ENCODE results near the gene TRIM32. TPM values are rescaled to one million over a fixed set of nuclear protein-coding genes. Genes with fewer than 3 reads are reported as not detected.

TRIM32 gene
- polyA plus RNA-seq, 2 of the 4 experiments (the other 2 are of a cell fraction): 17.6 to 23.8 TPM

DNA sequence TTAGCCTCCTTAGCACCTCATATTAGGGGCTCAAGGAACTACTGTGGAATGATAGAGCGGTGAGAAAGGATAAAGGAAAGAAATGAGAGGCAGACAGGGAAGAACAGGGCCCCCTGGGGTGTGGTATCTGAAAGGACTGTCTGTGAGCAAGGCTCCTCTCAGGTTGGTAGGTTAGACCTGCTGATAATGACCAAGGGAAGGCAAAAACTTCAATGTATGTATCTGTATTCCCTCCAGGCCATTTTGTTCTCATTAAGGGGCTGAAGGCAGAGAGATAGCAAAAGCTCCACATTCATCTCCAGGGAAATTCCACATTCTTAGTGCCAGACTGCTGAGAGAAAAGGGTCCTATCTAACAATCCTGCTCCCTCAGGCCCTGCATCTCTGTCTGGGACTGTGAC, 28.6 kb downstream of the TRIM32 start:
- no peak; a peak in 1 of 6 replicates for ATAC-seq
- CTCF ChIA-PET: no interaction called here

DNA sequence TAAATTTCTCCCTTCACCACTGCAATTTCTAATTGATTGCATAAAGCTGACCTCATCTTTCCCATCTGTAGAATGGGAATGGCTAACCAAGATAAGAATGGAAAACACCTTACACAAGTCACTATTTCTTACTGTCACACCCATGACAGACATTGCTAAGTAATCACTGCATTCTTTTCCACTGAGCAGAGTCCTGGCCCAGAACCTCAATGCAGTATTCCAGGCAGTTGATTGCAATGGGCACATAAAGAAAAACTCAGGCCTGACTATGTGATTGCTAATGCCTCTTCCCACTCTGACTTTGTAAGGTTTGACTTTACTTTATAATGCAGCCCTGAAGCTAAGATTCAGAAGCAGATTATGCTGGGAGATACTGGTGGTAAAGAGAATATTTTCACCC, 29.3 kb downstream of the TRIM32 start:
- no peak overlapping the region for H3K27ac ChIP-seq
- ATAC-seq (no peak), DNase-seq (ENCODE audit: low read depth in 1 of 2, low spot score in 1 of 2) (no peak), FAIRE-seq (no peak)
- POLR2A ChIA-PET: no interaction called here
- no peaks in the 10 kb centered on the region for H3K4me1 ChIP-seq
- H3K4me2 ChIP-seq: no peak overlapping the region
- CTCF ChIA-PET: no interaction called here
- no peaks in the 10 kb centered on the region for H3K9me3 ChIP-seq
- TF ChIP-seq FOSL2 (IDR thresholded peaks at IDR 0.05) (no peak), FOSL2 (CRISPR knock-in tag; IDR thresholded peaks at IDR 0.05) (no peak), GATA3 (IDR thresholded peaks at IDR 0.05; ENCODE audit: borderline replicate concordance) (no peak), BHLHE40 (IDR thresholded peaks at IDR 0.05; ENCODE audit: low read depth, low read length) (no peak)
- TF ChIP-seq, protein P1, sequence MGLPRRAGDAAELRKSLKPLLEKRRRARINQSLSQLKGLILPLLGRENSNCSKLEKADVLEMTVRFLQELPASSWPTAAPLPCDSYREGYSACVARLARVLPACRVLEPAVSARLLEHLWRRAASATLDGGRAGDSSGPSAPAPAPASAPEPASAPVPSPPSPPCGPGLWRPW (IDR thresholded peaks at IDR 0.05): no peak
- H3K4me3 ChIP-seq: no peak overlapping the region

More for the DNA sequence above, 28.6 kb downstream of the TRIM32 start:
- POLR2A ChIA-PET: no interaction called here
- Histone ChIP-seq H3K9me3 (no peaks in the 10 kb centered on the region), H3K4me3 (no peak overlapping the region), H3K27ac (no peak overlapping the region), H3K4me1 (no peaks in the 10 kb centered on the region), H3K4me2 (no peak overlapping the region)
- 43% methylated on average over 1 of the region's 1 CpG for WGBS (ENCODE audit: missing lambda C conversion rate)
- no peak for FAIRE-seq
- DNase-seq (ENCODE audit: low read depth in 1 of 2, low spot score in 1 of 2): no peak
- TF ChIP-seq NPAS2 (CRISPR knock-in tag; IDR thresholded peaks at IDR 0.05; ENCODE audit: borderline replicate concordance): no peak
- TF ChIP-seq, protein P2, sequence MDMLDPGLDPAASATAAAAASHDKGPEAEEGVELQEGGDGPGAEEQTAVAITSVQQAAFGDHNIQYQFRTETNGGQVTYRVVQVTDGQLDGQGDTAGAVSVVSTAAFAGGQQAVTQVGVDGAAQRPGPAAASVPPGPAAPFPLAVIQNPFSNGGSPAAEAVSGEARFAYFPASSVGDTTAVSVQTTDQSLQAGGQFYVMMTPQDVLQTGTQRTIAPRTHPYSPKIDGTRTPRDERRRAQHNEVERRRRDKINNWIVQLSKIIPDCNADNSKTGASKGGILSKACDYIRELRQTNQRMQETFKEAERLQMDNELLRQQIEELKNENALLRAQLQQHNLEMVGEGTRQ (IDR thresholded peaks at IDR 0.05): no peak
- TF ChIP-seq, protein P3, sequence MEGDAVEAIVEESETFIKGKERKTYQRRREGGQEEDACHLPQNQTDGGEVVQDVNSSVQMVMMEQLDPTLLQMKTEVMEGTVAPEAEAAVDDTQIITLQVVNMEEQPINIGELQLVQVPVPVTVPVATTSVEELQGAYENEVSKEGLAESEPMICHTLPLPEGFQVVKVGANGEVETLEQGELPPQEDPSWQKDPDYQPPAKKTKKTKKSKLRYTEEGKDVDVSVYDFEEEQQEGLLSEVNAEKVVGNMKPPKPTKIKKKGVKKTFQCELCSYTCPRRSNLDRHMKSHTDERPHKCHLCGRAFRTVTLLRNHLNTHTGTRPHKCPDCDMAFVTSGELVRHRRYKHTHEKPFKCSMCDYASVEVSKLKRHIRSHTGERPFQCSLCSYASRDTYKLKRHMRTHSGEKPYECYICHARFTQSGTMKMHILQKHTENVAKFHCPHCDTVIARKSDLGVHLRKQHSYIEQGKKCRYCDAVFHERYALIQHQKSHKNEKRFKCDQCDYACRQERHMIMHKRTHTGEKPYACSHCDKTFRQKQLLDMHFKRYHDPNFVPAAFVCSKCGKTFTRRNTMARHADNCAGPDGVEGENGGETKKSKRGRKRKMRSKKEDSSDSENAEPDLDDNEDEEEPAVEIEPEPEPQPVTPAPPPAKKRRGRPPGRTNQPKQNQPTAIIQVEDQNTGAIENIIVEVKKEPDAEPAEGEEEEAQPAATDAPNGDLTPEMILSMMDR (IDR thresholded peaks at IDR 0.05): no peak
- TF ChIP-seq CBX2 (IDR thresholded peaks at IDR 0.05; ENCODE audit: borderline replicate concordance, low read depth): no peak
- TF ChIP-seq CHD2 (IDR thresholded peaks at IDR 0.05; ENCODE audit: low read length, partially characterized antibody): no peak
- TF ChIP-seq HOXA7 (CRISPR knock-in tag; IDR thresholded peaks at IDR 0.05): no peak
- TF ChIP-seq, protein P4, sequence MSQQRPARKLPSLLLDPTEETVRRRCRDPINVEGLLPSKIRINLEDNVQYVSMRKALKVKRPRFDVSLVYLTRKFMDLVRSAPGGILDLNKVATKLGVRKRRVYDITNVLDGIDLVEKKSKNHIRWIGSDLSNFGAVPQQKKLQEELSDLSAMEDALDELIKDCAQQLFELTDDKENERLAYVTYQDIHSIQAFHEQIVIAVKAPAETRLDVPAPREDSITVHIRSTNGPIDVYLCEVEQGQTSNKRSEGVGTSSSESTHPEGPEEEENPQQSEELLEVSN (IDR thresholded peaks at IDR 0.05; ENCODE audit: borderline replicate concordance, low read depth): no peak
- TF ChIP-seq SMC3 (IDR thresholded peaks at IDR 0.05): no peak
- no peak for TF ChIP-seq BHLHE40 (IDR thresholded peaks at IDR 0.05; ENCODE audit: low read depth, low read length)
- TF ChIP-seq SREBF2 (IDR thresholded peaks at IDR 0.05): no peak
- no peak for TF ChIP-seq NFE2L2 (conservative IDR thresholded peaks at IDR 0.05; ENCODE audit: low read length)
- TF ChIP-seq JUN (IDR thresholded peaks at IDR 0.05): no peak
- TF ChIP-seq MAZ (IDR thresholded peaks at IDR 0.05; ENCODE audit: borderline replicate concordance, low read depth, low read length): no peak
- no peak for TF ChIP-seq ESRRA (IDR thresholded peaks at IDR 0.05; ENCODE audit: borderline replicate concordance, low read length)
- no peak for TF ChIP-seq POLR2A (IDR thresholded peaks at IDR 0.05; ENCODE audit: low read length)

DNA sequence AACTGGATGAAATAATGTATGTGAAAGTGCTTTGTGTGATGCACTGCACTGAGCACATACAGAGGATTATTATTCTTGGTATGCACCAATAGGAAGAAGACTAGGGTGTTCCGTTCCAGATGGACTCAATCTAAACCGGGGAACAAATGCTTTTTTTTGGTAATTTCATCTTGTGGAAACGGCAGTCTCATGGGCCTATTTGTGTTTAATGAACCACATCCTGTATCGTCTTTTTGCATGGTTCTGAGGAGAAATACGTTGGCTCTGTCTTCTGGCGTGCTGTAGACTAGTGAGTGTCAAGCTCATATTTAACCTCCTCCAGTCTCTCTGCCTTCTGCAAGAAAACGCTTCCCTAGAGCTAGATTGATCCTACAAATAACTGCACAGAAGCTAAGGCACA, 30.0 kb downstream of the TRIM32 start:
- no peak overlapping the region for H3K4me2 ChIP-seq
- H3K9me3 ChIP-seq: no peaks in the 10 kb centered on the region
- no peak for DNase-seq (ENCODE audit: low read depth in 1 of 2, low spot score in 1 of 2)
- no peak for ATAC-seq
- no peak for FAIRE-seq
- ChIA-PET POLR2A (no interaction called here), CTCF (interaction anchor here (1.7 kb wide), 1 partner anchor 19 kb away, joined by 3 read pairs; no protein-coding TSS in a partner anchor)
- 49% methylated on average over 7 of the region's 7 CpGs for WGBS (ENCODE audit: missing lambda C conversion rate)
- no peak overlapping the region for H3K27ac ChIP-seq
- H3K4me3 ChIP-seq: no peak overlapping the region
- no peaks in the 10 kb centered on the region for H3K4me1 ChIP-seq
- TF ChIP-seq, protein P5, sequence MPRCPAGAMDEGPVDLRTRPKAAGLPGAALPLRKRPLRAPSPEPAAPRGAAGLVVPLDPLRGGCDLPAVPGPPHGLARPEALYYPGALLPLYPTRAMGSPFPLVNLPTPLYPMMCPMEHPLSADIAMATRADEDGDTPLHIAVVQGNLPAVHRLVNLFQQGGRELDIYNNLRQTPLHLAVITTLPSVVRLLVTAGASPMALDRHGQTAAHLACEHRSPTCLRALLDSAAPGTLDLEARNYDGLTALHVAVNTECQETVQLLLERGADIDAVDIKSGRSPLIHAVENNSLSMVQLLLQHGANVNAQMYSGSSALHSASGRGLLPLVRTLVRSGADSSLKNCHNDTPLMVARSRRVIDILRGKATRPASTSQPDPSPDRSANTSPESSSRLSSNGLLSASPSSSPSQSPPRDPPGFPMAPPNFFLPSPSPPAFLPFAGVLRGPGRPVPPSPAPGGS (IDR thresholded peaks at IDR 0.05): no peak
- no peak for TF ChIP-seq RAD21 (conservative IDR thresholded peaks at IDR 0.05 in 1 of 2, IDR thresholded peaks at IDR 0.05 in 1 of 2)
- TF ChIP-seq NR3C1 (IDR thresholded peaks at IDR 0.05): no peak
- TF ChIP-seq KDM5A (IDR thresholded peaks at IDR 0.05): no peak
- no peak for TF ChIP-seq FOXS1 (CRISPR knock-in tag; IDR thresholded peaks at IDR 0.05)
- TF ChIP-seq BHLHE40 (IDR thresholded peaks at IDR 0.05; ENCODE audit: low read depth, low read length): no peak
- TF ChIP-seq RARB (CRISPR knock-in tag; IDR thresholded peaks at IDR 0.05): no peak
- no peak for TF ChIP-seq TP53 (CRISPR knock-in tag; IDR thresholded peaks at IDR 0.05)
- TF ChIP-seq NFE2L2 (conservative IDR thresholded peaks at IDR 0.05; ENCODE audit: low read length): no peak
- no peak for TF ChIP-seq HOXA7 (CRISPR knock-in tag; IDR thresholded peaks at IDR 0.05)
- TF ChIP-seq SREBF2 (IDR thresholded peaks at IDR 0.05): no peak
- TF ChIP-seq, protein P6, sequence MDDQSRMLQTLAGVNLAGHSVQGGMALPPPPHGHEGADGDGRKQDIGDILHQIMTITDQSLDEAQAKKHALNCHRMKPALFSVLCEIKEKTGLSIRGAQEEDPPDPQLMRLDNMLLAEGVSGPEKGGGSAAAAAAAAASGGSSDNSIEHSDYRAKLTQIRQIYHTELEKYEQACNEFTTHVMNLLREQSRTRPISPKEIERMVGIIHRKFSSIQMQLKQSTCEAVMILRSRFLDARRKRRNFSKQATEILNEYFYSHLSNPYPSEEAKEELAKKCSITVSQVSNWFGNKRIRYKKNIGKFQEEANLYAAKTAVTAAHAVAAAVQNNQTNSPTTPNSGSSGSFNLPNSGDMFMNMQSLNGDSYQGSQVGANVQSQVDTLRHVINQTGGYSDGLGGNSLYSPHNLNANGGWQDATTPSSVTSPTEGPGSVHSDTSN (IDR thresholded peaks at IDR 0.05): no peak
- no peak for TF ChIP-seq EHF (CRISPR knock-in tag; IDR thresholded peaks at IDR 0.05)
- no peak for TF ChIP-seq TFCP2L1 (CRISPR knock-in tag; IDR thresholded peaks at IDR 0.05)
- TF ChIP-seq, protein P7, sequence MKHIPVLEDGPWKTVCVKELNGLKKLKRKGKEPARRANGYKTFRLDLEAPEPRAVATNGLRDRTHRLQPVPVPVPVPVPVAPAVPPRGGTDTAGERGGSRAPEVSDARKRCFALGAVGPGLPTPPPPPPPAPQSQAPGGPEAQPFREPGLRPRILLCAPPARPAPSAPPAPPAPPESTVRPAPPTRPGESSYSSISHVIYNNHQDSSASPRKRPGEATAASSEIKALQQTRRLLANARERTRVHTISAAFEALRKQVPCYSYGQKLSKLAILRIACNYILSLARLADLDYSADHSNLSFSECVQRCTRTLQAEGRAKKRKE (CRISPR knock-in tag; IDR thresholded peaks at IDR 0.05; ENCODE audit: low read depth): no peak
- TF ChIP-seq HOXB5 (CRISPR knock-in tag; IDR thresholded peaks at IDR 0.05): no peak
